Vagina (tissue), 2 donors: ENCODE data around the gene PLAAT4.

ENCODE experiments used
- CTCF ChIP-seq, 3 experiments: fragments of 450-650 bp in 2 of 3; fragments of 200-600 bp in 1 of 3; sonication (generic) in 1 of 3; IDR thresholded peaks; one replicate each; pipeline ENCODE4 v1.5.1; 2017 to 2019; ENCODE audit warnings: antibody characterized with exemption in 3 of 3, mild to moderate bottlenecking in 2 of 3, moderate library complexity in 2 of 3
- POLR2A ChIP-seq, 2 donors: fragments of 450-650 bp; IDR thresholded peaks; one replicate each; pipeline ENCODE4 v1.6.1; 2017; ENCODE audit warnings: antibody characterized with exemption in 2 of 2, mild to moderate bottlenecking in 2 of 2, moderate library complexity in 2 of 2
- POLR2AphosphoS5 ChIP-seq, 2 donors: sonication (generic); formaldehyde crosslinking; IDR thresholded peaks; one replicate each; pipeline ENCODE4 v1.9.0; 2017; ENCODE audit warnings: antibody characterized with exemption in 2 of 2, mild to moderate bottlenecking in 2 of 2, low read depth in 1 of 2; ENCODE audit not compliant: insufficient read depth in 1 of 2

- no peak for TF ChIP-seq CTCF (IDR thresholded peaks at IDR 0.05)
- no peak for TF ChIP-seq POLR2AphosphoS5 (IDR thresholded peaks at IDR 0.05; ENCODE audit: insufficient read depth in 1 of 2, low read depth in 1 of 2)
- no peak for TF ChIP-seq POLR2A (IDR thresholded peaks at IDR 0.05)
Measured at GRCh38 chr11:63517156-63517555, 19.5 kb upstream of the PLAAT4 start.
